Suprapubic skin (tissue), 4 donors: ENCODE measurements around the gene PACC1. TPM values are rescaled to one million over a fixed set of nuclear protein-coding genes. Genes with fewer than 3 reads are reported as not detected.

ENCODE experiments used
- DNase-seq, 2 donors: peaks; one replicate each; pipeline ENCODE4 v3.0.0-alpha.2; 2019; ENCODE audit warnings: low spot score in 2 of 2
- H3K27ac ChIP-seq: fragments of 200-600 bp; sonication (generic); one replicate; pipeline ENCODE4 v1.5.1; 2019
- H3K27me3 ChIP-seq: fragments of 200-600 bp; sonication (generic); one replicate; pipeline ENCODE4 v1.5.1; 2019
- H3K36me3 ChIP-seq: fragments of 200-600 bp; sonication (generic); one replicate; pipeline ENCODE4 v1.5.1; 2019
- H3K4me1 ChIP-seq: fragments of 200-600 bp; sonication (generic); one replicate; pipeline ENCODE4 v1.5.1; 2019
- H3K4me3 ChIP-seq: fragments of 200-600 bp; sonication (generic); one replicate; pipeline ENCODE4 v1.5.1; 2019; ENCODE audit warnings: mild to moderate bottlenecking
- H3K9me3 ChIP-seq: fragments of 200-600 bp; sonication (generic); one replicate; pipeline ENCODE4 v1.5.1; 2019
- EP300 ChIP-seq: sonication (generic); formaldehyde crosslinking; IDR thresholded peaks from one replicate; pipeline ENCODE4 v1.6.1; 2017; ENCODE audit warnings: antibody characterized with exemption
- POLR2A ChIP-seq, 2 donors: fragments of 450-650 bp; IDR thresholded peaks; one replicate each; pipeline ENCODE4 v1.6.1; 2017; ENCODE audit warnings: antibody characterized with exemption in 2 of 2, mild to moderate bottlenecking in 2 of 2, moderate library complexity in 2 of 2
- POLR2AphosphoS5 ChIP-seq, 3 donors: sonication (generic); formaldehyde crosslinking; IDR thresholded peaks; one replicate each; pipeline ENCODE4 v1.6.1; 2017; ENCODE audit warnings: antibody characterized with exemption in 3 of 3
- WGBS: methylation state at CpG from one replicate; pipeline ENCODE4 v1.1.5; 2018; 5-methylcytosine and 5-hydroxymethylcytosine counted together
- total RNA-seq, 4 donors: library from RNA; depleted of rRNA; stranded (reverse); fragments of >200 nt; gene quantifications; one replicate each; pipeline ENCODE4 v1.1.0, GENCODE V29; 2016
- TF ChIP-seq, protein P1 (sequence below), 2 donors: fragments of 200-600 bp in 1 of 2; fragments of 450-650 bp in 1 of 2; sonication (generic) in 1 of 2; IDR thresholded peaks; one replicate each; pipeline ENCODE4 v1.5.1; 2016 to 2019; ENCODE audit warnings: antibody characterized with exemption in 2 of 2, mild to moderate bottlenecking in 1 of 2, moderate library complexity in 1 of 2

Gene PACC1
- total RNA-seq, 4 donors from 2014 or later: 3.3 to 11.9 (median 4.7) TPM

GRCh38 chr1:212366901-212367300, 47.8 kb downstream of the PACC1 start:
- no peak overlapping the region for H3K27ac ChIP-seq
- TF ChIP-seq, protein P1, sequence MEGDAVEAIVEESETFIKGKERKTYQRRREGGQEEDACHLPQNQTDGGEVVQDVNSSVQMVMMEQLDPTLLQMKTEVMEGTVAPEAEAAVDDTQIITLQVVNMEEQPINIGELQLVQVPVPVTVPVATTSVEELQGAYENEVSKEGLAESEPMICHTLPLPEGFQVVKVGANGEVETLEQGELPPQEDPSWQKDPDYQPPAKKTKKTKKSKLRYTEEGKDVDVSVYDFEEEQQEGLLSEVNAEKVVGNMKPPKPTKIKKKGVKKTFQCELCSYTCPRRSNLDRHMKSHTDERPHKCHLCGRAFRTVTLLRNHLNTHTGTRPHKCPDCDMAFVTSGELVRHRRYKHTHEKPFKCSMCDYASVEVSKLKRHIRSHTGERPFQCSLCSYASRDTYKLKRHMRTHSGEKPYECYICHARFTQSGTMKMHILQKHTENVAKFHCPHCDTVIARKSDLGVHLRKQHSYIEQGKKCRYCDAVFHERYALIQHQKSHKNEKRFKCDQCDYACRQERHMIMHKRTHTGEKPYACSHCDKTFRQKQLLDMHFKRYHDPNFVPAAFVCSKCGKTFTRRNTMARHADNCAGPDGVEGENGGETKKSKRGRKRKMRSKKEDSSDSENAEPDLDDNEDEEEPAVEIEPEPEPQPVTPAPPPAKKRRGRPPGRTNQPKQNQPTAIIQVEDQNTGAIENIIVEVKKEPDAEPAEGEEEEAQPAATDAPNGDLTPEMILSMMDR (IDR thresholded peaks at IDR 0.05): no peak
- TF ChIP-seq POLR2AphosphoS5 (IDR thresholded peaks at IDR 0.05) (no peak), EP300 (no peak), POLR2A (IDR thresholded peaks at IDR 0.05) (no peak)

DNA sequence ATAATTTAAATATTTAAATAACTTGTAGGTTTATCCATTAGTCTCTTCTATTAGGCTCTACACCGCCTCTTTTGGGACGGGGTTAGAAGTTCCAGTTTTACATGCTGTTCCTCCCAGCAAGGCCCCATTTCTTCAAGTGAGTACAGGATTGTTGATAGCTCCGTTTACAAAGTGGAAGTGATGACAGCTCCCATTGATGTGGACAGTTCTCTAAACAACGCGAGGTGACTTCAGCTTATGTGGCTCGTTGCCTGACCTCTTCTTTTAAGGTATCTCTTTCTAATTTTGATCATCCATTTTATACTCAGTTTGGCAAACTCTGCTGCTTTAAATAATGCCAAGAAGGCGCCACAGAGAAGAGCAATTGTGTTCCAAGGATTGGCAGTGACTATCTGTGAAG, 49.7 kb downstream of the PACC1 start:
- Histone ChIP-seq H3K27ac (no peak overlapping the region), H3K4me1 (peaks cover 11% of the 10 kb centered on the region), H3K4me3 (no peak overlapping the region), H3K9me3 (no peaks in the 10 kb centered on the region), H3K27me3 (no peaks in the 10 kb centered on the region), H3K36me3 (peaks cover 36% of the 10 kb centered on the region)
- TF ChIP-seq POLR2A (IDR thresholded peaks at IDR 0.05) (no peak), EP300 (no peak), POLR2AphosphoS5 (IDR thresholded peaks at IDR 0.05) (no peak)
- TF ChIP-seq, protein P1 (IDR thresholded peaks at IDR 0.05): no peak
- no peak for DNase-seq
- 75% methylated on average over 7 of the region's 7 CpGs for WGBS

More at GRCh38 chr1:212366901-212367300, 47.8 kb downstream of the PACC1 start:
- 51% methylated on average over 5 of the region's 5 CpGs for WGBS
- no peak for DNase-seq
- Histone ChIP-seq H3K4me1 (peaks cover 11% of the 10 kb centered on the region), H3K9me3 (no peaks in the 10 kb centered on the region), H3K36me3 (peaks cover 20% of the 10 kb centered on the region), H3K4me3 (no peak overlapping the region), H3K27me3 (no peaks in the 10 kb centered on the region)

DNA sequence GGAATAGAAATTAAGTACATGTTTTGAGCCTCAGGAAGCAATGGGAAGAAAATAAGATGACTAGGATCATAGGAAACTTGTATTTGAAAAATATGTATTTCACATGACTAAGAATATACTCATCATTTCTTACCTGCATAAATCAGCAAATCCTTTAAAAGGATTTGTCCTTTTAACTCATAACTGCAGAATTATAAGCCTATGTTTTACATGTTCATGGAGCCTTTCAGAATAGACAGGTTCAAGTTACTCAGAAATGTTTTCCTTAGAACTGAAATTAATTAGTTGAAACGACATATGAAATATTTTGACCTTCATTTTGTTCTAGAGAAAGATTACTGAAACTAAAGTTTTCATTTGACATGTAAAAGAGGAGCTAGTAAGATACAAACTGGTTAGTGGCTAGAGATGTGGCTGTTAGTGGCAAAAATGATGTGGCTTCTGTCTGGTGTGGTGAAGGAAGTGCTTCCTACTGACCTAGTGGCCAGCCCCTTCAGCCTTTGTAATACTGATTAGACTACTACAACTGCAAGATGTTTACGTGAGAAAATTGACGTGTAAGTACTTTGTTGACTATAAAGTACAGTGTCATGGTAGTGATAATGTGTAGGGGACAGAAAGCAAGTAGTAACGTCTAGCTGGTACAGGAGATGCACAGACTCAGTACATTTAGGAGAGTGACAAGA, 54.7 kb downstream of the PACC1 start:
- H3K36me3 ChIP-seq: peaks cover 67% of the 10 kb centered on the region
- no peaks in the 10 kb centered on the region for H3K9me3 ChIP-seq
- no peaks in the 10 kb centered on the region for H3K27me3 ChIP-seq
- no peak overlapping the region for H3K27ac ChIP-seq
- H3K4me1 ChIP-seq: no peaks in the 10 kb centered on the region
- no peak for TF ChIP-seq POLR2AphosphoS5 (IDR thresholded peaks at IDR 0.05)
- TF ChIP-seq EP300: no peak
- no peak for TF ChIP-seq POLR2A (IDR thresholded peaks at IDR 0.05)
- TF ChIP-seq, protein P1 (IDR thresholded peaks at IDR 0.05): no peak
- 88% methylated on average over 4 of the region's 4 CpGs for WGBS
- DNase-seq: no peak
- H3K4me3 ChIP-seq: no peak overlapping the region

DNA sequence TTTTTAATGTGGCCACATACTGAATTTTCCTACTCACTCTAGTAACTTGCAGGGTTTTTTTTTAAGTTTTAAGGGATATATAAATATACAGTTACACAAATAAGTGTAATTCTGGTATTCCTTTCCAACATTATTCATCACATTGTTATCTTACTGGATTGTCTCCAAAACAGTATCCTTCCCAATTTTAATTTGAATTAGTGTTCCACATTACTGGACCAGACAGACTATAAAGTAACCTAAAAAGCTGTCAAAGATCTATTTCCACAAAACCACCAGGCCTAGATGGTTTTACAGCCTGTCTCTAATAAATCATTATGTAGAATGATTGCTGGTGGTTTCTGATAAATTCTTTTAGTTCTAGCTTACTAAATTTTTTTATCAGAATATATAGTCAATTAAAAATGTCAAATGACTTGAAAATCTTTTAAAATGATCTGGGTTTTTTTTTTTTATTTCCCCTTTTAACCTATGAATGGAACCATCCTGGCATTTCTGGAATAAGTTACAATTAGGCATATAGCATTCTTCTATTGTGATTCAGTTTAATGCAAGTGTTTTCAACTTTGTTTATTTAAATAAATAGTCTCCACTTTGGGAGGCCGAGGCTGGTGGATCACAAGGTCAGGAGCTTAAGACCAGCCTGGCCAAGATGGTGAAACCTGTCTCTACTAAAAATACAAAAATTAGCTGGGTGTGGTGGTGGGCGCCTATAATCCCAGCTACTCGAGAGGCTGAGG, 59.3 kb downstream of the PACC1 start:
- peaks cover 73% of the 10 kb centered on the region for H3K36me3 ChIP-seq
- 95% methylated on average over 3 of the region's 3 CpGs for WGBS
- no peak for DNase-seq
- no peak overlapping the region for H3K4me3 ChIP-seq
- no peak overlapping the region for H3K27ac ChIP-seq
- TF ChIP-seq EP300 (no peak), POLR2A (IDR thresholded peaks at IDR 0.05) (no peak), POLR2AphosphoS5 (IDR thresholded peaks at IDR 0.05) (no peak)
- TF ChIP-seq, protein P1 (IDR thresholded peaks at IDR 0.05): no peak
- H3K4me1 ChIP-seq: no peaks in the 10 kb centered on the region
- H3K27me3 ChIP-seq: no peaks in the 10 kb centered on the region
- H3K9me3 ChIP-seq: no peaks in the 10 kb centered on the region

DNA sequence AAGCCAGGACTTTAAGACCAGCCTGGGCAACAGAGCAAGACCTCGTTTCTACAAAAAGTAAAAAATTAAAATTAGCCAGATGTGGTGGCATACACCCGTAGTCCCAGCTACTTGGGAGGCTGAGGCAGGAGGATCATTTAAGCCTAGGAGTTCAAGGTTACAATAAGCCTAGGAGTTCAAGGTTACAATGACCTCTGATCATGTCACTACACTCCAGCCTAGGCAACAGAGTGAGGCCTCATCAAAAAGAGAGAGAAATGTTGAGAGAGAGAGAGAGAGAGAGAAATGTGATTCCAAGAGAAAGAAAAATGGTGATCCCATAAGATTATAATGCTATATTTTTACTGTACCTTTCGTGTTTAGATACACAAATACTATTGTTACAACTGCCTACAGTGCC, 60.2 kb downstream of the PACC1 start:
- DNase-seq: no peak
- no peaks in the 10 kb centered on the region for H3K9me3 ChIP-seq
- TF ChIP-seq POLR2AphosphoS5 (IDR thresholded peaks at IDR 0.05): no peak
- TF ChIP-seq, protein P1 (IDR thresholded peaks at IDR 0.05): no peak
- TF ChIP-seq POLR2A (IDR thresholded peaks at IDR 0.05): no peak
- no peak for TF ChIP-seq EP300
- no peaks in the 10 kb centered on the region for H3K4me1 ChIP-seq
- WGBS: 86% methylated on average over 3 of the region's 3 CpGs
- H3K4me3 ChIP-seq: no peak overlapping the region
- H3K27ac ChIP-seq: no peak overlapping the region
- peaks cover 71% of the 10 kb centered on the region for H3K36me3 ChIP-seq
- H3K27me3 ChIP-seq: no peaks in the 10 kb centered on the region
